LNCAP (cell line): Measurements from ENCODE around the gene SLC48A1.

Experiments used
- TF ChIP-seq, protein P1 (sequence below): fragments of 450-650 bp; IDR thresholded peaks from 2 replicates; pipeline ENCODE4 v1.5.1; 2017; ENCODE audit warnings: mild to moderate bottlenecking

The SLC48A1 gene

GRCh38 chr12:47783024-47783755, 10.2 kb downstream of the SLC48A1 start:
- TF ChIP-seq, protein P1, sequence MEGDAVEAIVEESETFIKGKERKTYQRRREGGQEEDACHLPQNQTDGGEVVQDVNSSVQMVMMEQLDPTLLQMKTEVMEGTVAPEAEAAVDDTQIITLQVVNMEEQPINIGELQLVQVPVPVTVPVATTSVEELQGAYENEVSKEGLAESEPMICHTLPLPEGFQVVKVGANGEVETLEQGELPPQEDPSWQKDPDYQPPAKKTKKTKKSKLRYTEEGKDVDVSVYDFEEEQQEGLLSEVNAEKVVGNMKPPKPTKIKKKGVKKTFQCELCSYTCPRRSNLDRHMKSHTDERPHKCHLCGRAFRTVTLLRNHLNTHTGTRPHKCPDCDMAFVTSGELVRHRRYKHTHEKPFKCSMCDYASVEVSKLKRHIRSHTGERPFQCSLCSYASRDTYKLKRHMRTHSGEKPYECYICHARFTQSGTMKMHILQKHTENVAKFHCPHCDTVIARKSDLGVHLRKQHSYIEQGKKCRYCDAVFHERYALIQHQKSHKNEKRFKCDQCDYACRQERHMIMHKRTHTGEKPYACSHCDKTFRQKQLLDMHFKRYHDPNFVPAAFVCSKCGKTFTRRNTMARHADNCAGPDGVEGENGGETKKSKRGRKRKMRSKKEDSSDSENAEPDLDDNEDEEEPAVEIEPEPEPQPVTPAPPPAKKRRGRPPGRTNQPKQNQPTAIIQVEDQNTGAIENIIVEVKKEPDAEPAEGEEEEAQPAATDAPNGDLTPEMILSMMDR: no peak

DNA sequence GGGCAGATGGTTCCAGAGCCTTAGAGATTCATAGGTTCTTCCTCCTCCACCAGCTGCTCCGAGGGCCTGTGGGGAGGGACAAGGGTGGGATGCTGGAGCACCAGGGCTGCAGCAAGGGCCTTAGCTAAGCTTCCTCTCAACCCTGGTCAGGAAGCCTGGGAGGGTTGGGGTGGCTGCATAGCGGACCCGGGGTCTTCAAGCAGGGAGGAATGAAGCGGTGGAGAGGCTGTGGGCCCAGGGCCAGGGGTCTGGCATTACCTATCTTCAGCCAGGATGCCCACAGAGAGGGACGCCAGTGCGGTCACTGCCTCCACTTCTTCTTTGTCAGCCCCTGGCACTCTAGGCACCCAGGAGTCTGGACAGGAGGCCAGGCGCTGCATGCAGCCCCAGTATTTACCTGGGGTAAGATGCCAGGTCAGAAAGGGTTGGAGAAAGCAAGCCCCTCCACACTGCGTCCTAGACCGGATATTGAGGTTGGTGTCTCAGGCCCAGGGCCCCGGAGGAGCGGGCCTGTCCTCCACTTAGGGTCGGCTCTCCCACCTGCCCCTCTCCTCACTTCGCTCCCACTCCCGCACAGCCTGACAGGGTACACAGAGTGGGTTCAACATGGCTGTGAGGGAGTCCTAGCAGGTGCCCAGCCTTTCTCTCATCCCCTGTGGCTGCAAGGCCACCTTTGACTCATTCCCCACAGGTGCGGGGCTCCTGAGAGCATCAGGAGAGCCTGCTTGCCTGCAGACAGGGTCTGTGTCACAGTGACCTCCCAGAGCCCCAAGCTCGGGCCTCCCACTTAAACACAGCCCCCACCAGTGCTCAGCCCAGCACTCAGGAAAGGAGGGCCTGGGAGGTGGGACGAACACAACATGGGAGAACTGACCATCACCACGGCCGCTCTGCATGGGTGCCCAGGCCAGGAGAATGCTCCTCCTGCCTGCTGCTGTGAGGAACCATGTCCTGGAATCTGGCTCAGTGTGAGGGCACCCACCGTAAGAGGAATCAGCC, 11.1 kb downstream of the SLC48A1 start:
- TF ChIP-seq, protein P1: no peak

- TF ChIP-seq, protein P1: no peak
Observed at GRCh38 chr12:47785036-47785886, 12.2 kb downstream of the SLC48A1 start.

- TF ChIP-seq, protein P1: no peak
Observed at GRCh38 chr12:47785887-47786661, 13.0 kb downstream of the SLC48A1 start.

DNA sequence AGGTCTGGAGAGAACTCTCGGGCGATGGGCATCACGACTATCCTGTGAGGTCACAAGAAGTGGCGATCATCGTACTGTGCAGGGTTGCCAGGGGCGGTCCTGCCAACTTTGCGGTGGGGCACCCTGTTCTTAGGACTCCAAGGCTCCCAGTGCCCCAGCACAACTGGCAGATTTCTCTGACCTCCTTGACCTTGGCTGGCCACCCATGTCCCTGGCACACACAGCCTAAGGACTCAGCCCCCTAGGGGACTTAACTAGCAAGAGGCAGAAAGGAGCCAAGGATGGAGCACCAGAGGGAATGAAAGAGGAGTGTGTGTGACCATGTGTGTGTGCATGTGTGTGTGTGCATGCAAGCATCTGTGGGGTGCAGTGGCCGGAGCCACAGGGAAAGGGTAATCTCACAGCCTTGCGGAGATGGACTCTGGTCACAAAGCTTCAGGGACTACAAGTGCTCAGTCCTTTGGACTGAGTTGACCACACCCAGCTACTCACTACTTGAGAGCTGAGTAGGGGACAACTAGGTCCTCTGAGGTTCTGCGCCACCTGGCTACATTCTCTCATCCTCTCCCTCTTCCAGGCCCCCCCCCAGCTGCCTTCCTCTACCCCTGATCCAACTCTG, 13.7 kb downstream of the SLC48A1 start:
- TF ChIP-seq, protein P1: no peak

GRCh38 chr12:47787596-47788319, 14.7 kb downstream of the SLC48A1 start:
- TF ChIP-seq, protein P1: no peak
